GM21515 (cell line): ENCODE results near the gene BSG.

ENCODE experiments used
- ATAC-seq: cut with Tn5 transposase; IDR thresholded peaks from one replicate; pipeline ENCODE4 v1.9.1; 2021; ENCODE audit not compliant: unreplicated experiment

Gene BSG

DNA sequence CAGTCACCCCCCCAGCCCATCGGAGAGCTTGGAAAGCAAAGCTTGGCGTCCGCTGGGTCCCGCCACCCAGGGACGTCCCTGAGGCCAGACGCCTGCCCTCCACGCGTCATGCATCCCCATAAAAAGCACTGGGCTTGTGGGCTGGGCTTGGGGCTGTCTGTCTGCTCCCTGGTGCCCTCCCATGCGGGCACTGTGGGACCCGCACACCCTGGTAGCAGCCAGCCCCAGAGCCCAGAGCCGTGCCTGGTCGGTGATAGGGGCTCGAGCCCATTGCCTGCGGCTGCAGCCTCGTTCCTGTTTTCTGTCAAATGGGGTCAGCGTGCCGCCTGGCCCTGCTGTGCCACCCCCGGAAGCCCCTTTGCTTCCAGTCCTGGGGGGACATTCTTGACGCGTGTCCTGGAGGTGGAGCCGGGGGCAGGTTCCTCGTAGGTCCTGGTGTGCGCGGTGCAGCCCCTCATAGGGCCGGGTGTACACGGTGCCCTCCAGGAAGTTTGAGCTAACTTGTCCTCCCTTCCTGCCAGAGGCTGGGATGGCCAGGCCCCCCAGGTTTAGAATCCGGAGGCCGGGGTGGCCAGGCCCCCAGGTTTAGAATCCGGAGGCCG lies 32.9 kb upstream of the BSG start:
- no peak for ATAC-seq

DNA sequence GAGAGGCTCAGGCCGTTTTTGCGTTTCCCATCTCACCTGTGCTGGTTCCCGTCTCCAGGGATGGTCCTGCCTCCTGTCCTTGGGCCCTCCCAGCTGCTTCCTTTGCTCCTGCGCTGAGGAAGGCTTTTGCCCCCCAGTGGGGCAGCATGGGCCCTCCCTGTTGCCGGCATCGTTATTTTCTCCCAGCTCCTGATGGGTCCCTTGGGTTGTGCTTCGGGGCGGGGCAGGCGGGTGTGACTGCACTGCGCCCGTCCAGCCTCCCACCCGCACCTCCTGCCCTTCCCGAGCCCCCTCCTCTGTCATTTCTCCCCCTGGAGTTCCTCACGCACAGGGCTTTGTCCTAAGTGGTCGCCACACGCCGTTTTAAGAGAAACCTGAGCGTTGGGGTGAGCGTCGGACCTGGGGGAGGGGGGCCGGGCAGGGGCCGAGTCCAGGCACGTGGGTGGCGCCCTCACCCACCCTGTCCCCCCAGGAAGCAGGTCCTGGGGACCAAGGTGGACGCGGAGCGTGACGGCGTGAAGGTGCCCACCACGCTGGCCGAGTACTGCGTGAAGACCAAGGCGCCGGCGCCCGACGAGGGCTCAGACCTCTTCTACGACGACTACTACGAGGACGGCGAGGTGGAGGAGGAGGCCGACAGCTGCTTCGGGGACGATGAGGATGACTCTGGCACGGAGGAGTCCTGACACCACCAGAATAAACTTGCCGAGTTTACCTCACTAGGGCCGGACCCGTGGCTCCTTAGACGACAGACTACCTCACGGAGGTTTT lies 31.3 kb upstream of the BSG start:
- no peak for ATAC-seq

DNA sequence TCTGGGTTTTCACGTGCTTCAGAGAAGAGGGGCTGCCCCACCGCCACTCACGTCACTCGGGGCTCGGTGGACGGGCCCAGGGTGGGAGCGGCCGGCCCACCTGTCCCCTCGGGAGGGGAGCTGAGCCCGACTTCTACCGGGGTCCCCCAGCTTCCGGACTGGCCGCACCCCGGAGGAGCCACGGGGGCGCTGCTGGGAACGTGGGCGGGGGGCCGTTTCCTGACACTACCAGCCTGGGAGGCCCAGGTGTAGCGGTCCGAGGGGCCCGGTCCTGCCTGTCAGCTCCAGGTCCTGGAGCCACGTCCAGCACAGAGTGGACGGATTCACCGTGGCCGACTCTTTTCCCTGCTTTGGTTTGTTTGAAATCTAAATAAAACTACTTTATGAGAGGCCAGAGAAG lies 30.7 kb upstream of the BSG start:
- ATAC-seq: no peak

DNA sequence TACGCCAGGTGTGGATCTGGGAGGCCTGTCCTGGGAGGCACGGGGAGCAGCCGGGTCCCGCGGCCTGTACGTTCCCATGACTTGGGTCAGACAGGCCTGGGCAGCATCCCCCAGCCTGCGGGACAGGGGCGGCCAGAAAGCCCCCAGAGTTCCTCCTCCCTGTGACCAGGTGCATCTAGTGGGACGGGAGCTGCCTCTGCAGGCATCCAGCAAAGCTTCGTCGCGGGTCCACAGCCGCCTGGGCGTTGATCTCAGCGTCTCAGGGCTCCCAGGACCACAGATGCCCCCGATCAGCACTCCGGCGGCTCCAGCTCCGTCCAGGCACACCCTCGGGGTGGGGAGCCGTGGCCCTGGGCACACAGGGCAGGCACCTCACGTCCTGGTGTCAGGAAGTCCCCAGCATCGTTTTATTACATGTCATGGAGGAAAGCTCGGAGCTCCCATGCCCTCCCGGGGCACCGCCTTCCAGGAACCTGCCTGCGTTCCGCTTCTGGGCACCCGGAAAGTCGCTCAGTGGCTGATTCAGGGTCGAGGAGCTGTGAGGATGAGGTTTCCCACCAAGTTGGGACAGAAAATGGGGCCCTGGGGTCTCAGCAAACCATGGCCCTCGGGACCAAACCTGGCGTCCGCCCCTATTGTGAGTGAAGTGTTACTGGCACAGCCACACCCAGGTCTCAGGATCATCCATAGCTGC lies 30.1 kb upstream of the BSG start:
- ATAC-seq: no peak

DNA sequence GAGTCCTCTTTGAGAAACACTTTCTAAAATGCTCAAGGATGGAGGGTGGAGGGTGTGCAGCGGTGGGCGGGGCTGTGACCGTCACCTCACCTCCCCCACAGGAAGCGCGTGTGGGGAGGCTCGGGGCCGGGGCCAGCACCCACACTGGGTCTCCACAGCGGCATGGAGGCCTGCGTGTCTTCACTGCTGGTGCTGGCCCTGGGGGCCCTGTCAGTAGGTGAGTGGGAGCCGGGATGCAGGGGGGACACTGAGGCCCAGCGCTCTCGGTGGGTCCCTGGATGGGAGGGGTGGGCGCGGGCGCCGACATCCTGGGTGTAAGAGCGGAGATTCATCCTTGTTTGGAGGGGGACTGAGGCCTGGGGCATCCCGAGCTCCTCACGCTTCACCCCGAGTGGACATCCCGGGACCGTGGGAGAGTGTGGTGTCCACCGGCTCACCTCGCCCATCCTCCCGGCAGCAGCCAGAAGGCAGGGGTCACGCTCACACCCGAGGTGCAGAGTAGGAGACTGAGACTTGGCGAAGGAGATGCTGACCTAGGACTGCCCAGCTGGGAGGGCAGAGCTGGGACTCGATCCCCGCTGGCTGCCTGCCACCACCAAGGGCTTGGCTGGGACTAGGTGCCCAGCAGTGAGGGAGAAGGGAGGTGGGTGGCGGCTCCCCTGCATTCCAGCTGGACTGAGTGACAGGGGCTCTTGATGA lies 28.3 kb upstream of the BSG start, which contains the start of gene GZMM:
GZMM (plus strand) TSS at position 144 of the 699 bp plus-strand sequence; CDS start at position 163, 19 bp downstream.
- no peak for ATAC-seq

DNA sequence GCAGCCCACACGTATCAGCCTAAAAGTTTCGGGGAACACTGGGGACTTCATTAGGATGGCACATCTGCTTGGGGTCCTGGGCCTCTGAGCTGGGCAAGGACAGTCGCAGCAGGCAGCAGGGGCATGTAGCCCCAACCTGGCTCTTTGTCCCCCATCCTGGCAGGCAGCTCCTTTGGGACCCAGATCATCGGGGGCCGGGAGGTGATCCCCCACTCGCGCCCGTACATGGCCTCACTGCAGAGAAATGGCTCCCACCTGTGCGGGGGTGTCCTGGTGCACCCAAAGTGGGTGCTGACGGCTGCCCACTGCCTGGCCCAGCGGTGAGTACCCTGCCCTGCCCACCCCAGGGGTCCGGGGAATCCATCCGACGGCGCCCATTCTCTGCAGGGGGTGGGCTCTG lies 25.3 kb upstream of the BSG start:
- no peak for ATAC-seq

DNA sequence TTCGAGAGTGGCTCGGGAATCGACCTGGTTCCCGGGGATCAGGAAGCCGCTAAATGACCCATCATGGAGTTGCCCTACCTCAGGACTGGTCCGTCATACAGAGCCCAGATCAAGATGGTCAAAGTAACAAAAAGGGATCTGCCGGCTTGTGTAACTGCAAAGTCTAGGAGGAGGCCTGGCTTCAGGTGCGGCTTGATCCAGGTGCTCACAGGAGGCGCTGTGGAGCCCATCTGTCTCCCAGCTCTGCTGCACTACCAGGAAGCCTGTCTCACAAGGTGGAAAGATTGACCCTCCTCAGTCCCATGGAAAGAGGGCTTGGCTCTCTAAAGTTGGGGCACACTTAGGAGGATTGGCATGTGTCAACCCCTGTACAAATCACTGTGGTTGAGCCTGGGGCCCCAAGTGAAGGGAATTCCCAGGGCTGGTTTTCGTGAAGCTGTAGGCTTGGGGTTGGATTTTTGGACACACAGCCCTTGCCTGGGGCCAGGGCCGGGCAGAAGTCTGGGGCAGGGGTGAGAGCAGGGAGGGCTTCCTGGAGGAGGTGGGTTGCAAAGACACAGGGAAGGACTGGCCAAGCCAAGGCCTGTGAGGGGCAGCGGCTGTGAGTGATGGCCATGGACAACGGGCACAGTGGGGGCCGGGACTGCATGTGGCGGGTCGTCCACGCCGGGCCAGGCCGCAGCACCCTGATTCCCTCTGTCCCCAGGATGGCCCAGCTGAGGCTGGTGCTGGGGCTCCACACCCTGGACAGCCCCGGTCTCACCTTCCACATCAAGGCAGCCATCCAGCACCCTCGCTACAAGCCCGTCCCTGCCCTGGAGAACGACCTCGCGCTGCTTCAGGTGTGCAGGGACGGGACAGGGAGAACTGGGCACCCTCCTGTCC lies 24.3 kb upstream of the BSG start:
- ATAC-seq: no peak

DNA sequence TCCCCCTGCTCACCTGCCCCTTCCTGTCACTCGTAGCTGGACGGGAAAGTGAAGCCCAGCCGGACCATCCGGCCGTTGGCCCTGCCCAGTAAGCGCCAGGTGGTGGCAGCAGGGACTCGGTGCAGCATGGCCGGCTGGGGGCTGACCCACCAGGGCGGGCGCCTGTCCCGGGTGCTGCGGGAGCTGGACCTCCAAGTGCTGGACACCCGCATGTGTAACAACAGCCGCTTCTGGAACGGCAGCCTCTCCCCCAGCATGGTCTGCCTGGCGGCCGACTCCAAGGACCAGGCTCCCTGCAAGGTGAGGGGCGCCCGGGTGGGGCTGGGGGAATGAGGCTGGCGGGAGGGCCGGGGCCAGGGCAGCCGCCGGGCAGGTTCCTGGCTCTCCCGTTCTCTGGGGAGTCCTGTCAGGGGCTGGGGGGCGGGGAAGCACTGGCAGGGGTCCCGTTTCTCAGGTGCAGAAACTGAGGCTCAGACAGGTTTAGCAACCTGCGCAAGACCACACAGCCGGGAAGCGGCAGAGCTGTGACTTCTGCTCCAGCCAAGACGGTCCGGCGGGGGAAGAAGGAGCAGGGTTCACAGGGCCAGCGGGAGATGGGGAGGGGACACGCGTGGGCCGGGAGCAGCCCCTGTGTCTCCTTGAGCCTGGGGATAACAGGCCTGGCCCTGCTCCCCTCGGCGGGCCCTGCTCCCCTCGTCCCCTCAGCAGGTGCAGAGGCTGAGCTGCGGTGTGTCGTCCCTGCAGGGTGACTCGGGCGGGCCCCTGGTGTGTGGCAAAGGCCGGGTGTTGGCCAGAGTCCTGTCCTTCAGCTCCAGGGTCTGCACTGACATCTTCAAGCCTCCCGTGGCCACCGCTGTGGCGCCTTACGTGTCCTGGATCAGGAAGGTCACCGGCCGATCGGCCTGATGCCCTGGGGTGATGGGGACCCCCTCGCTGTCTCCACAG lies 23.2 kb upstream of the BSG start:
- no peak for ATAC-seq

DNA sequence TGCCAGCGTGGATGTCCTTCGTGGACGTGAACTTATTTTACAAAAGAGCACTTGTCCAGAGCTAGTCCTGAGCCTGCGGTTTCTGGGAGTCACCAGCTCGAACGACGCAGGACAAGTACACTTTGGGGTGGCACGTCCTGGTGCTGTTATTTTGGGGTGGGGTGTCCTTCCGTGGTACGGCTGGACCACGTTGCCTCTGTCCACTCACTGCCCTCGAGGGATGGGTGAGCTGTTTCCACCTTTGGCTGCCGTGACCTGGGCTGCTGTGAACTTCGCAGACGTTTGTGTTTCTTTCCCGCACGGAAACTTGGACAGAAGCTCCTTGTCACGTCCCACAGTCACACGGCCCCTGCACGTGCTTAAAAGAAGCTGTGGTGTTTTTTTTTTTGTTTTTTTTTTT lies 17.6 kb upstream of the BSG start:
- ATAC-seq: no peak

DNA sequence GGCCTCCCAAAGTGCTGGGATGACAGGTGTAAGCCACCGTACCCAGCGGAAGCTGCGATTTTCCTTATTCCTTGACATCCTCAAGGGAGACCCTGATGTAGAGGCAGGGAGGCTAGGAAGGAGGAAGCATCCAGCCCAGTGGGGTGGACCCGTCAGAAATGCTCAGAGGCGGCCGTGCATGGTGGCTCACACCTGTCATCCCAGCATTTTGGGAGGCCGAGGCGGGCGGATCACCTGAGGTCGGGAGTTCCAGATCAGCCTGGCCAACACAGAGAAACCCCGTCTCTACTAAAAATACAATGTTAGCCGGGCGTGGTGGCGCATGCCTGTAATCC lies 17.0 kb upstream of the BSG start:
- no peak for ATAC-seq

DNA sequence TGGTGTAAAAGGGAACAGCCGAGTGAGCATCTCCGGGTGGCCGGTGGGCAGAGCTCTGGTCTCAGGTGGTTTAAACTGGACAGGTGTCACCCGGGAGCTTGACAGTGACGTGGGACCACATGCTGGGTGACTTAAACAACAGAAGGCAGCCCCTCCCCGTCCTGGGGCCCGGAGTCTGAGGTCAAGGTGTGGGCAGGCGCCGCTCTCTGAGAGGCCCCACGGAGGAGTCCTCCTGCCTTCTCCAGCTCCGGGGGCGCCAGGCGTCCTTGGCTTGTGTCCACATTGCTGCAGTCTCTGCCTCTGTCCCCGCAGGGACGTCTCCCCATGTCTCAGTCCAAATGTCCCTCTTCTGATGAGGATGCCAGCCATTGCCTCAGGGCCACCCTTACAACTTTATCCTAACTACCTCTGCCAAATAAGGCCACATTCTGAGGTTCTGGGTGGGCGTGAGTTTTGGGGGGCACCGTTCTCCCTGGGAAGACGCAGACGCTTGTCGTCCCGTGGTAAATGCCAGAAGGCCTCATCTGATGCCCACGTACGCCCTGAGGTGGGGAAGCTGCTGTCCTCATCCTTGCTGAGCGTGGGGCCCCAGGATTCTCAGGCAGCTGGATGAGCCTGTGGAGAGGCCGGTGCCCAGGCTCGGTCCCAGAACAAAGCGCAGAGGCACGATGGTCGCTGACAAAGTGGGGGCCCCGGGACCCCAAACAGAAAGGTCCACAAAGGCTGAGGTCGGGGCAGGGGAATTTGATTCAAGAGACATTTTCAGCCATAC lies 15.6 kb upstream of the BSG start:
- ATAC-seq: no peak

DNA sequence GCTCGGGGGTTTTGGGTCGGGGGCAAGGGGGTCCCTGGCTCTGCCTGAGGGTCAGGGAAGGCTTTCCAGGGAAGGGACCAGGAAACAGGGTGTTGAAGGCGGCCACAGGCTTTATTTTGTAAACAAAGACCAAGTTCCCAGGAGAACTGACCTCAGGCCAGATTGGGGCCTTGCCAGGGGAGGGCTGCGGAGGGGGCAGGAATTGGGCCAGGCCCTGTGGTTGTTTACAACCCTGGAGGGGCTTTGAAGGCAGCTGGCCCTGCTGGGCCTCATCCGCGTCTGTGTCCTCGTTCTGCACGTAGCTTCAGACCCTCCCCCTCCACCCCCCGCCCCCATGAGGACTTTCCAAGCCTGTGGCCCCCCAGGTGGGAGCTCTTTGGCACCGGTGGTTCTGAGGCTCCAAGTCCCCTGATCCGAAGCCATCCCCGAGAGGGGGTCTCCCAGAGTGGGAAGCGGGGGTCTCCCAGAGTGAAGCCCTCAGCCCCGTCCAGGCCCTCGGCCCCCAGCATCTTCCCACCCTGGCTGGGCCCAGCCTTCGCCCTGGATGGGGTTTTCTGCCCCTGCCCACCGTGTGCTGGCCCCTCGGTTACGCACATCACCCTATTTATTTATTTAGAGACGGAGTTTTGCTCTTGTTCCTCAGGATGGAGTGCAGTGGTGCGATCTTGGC lies 13.5 kb upstream of the BSG start:
- ATAC-seq: no peak

DNA sequence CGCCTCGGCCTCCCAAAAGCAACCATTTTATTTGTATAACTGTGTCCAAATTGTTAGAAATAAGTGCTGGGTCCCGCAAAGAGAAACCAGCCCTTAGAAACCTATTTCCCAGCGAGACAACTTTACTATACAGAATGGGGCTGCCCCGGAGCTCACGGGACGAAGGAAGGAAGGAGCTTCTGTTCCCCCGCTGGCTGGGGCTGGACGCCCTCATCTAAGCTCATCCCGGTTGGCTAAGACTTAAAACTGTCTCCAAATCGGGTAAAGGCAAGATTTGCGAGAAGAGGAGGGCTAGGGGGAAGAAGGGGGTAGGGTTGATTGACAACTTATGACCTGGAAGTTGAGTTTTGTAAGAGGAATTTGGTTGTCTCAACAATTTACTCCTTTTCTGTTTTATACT lies 12.3 kb upstream of the BSG start:
- no peak for ATAC-seq

DNA sequence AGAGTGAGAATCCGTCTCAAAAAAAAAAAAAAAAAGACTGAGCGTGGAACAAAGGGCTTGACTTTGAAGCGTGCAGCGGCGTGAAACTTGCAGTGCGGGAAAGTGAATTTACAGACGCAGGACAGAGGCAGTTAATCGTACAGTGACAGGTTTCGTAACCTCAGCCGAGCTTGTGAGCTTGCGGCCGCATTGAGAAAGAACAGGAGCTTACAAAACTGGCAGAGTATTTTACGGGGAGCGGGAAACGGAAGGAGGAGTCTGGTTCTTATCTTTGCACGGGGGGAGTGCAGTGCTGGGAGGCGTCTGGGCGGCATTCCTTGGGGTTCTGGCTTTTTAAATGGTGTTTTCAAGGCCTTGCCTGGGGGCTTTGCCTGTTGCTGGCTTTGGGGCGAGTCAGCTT lies 6.0 kb upstream of the BSG start:
- no peak for ATAC-seq

DNA sequence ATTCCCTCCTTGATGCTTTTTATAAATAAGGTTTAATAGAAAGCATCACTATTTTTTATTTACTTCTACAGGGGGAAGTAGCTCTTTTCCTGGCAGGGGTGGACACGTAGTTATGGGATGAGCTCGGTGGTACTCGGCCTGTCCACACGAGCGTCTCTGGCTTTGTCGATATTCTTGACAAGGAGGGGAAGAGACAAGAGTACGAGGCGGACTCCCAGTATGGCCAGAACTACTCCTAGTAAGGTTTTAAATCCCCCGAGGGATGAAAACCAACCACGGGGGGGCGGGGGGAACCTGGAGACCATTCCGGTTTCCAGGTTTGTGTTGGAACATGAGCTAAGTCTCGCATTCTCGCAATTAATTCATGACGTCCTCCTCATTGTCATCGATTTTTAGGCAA lies 5.6 kb upstream of the BSG start:
- ATAC-seq: no peak

DNA sequence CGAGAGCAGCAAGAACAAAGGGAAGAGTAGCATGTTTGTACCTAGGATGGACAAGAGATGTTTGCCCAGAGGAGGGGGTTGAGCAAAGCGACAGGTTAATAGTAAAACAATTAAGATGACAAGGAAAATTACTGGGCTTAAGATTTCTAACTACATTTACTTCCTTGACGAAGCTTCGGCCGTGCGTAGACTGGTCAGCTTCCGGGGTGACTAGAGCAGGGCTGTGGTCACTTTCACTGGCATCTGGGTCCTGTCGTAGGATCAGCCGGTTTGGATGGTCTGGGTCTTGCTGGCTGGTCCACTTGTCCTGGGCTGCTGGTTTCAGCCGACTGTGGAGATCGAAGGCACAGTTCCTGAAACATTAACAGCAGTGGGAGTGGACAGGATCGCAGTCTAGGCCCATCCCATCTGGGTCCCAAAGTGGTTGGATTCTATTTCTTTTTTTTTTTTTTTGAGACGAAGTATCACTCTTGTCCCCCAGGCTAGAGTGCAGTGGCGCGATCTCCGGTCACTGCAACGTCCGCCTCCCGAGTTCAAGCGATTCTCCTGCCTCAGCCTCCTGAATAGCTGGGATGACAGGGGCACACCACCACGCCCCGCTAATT lies 5.0 kb upstream of the BSG start:
- no peak for ATAC-seq

DNA sequence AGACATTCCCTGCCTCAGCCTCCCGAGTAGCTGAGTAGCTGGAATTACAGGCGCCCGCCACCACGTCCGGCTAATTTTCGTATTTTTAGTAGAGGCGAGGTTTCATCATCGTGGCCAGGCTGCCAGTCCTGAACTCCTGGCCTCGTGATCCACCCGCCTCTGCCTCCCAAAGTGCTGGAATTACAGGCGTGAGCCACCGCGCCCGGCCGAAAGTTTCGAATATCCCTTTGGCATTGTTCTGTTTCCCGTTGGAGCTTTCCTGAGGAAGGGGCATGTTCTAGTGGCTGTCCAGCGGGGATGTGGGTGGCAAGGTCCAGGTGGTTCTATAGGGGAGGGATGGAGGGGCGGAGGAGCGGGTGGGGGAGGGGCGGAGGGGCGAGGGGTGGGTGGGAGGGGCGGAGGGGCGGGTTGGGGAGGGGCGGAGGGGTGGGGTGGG lies 2.1 kb upstream of the BSG start:
- ATAC-seq: no peak
